Stimulated activated CD4-positive, alpha-beta T cell treated with anti-CD3 and anti-CD28 coated beads, TNF-alpha, amount 100 ng/mL, for 1 hour (primary cell): ENCODE measurements around the gene SCAF4.
"Not testable (repeated sequence)": the region's sequence is repeated elsewhere in the genome, so short reads cannot be mapped to it uniquely, and the experiment has no call there.

ENCODE experiments used
- DNase-seq, 3 donors: peaks; one replicate each; pipeline ENCODE4 v3.0.0-alpha.2; 2020; ENCODE audit warnings: low read depth in 3 of 3, low spot score in 1 of 3

SCAF4 gene

GRCh38 chr21:31731857-31732596 is at the start of gene SCAF4:
SCAF4 (minus strand) TSS chr21:31732118; CDS start chr21:31731692, 426 bp downstream.
- peak; percentile 50 to 76 (median 71) for DNase-seq

DNA sequence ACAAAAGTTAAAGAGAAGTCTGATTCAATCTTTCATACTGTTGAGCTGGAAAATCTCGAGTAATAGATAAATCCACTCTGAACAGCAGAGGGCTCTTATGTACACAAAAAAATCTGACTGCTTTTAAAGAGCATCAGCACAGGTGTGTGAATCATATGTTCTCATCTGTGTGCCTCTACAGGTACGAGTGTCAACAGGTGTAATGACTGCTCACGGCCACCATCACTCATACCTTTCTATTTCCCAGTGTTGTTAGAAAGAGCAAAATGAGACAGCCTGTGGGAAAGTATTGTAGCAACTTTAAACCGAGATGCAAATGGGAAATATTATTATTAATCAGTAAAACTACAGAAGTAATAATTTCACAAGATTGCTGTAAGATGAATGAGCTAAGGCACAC is 49.0 kb upstream of the SCAF4 start:
- no peak for DNase-seq

DNA sequence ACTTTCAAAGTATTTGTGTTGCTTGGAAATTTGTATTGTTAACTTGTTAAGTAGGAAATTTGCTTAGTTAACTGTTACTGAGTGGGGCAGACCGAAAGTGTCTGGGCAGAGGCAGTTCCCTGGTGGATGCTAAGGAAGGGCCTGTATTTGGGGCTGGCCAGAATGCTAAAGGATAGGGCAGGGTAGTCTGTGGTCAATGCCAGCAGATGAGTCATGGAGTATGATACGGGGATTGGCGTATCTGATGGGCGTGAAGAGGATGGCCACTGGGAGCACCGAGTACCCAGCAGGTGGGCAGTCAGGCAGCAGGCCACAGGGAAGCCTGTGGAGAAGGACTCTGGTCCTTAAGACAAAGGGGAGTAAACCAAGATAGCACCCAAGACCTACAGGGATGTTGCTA is 46.6 kb upstream of the SCAF4 start:
- no peak for DNase-seq

GRCh38 chr21:31777857-31778256 is 45.9 kb upstream of the SCAF4 start:
- DNase-seq: no peak

DNA sequence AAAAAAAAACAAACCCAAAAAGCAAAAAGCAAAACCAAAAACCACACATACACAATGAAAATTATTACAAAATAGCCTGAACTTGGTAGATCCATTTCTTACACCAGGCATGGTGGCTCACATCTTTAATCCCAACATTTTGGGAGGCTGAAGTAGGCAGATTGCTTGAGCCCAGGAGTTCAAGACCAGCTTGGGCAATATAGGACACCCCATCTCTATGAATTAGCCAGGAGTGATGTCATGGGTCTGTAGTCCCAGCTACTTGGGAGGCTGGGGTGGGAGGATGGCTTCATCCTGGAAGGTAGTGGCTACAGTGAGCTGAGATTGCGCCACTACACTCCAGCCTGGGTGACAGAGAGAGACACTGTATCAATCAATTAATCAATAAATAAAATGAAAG is 42.1 kb upstream of the SCAF4 start:
- no peak for DNase-seq

GRCh38 chr21:31772674-31773555 is 41.0 kb upstream of the SCAF4 start:
- no peak for DNase-seq

GRCh38 chr21:31771685-31772084 is 39.8 kb upstream of the SCAF4 start:
- DNase-seq: no peak

DNA sequence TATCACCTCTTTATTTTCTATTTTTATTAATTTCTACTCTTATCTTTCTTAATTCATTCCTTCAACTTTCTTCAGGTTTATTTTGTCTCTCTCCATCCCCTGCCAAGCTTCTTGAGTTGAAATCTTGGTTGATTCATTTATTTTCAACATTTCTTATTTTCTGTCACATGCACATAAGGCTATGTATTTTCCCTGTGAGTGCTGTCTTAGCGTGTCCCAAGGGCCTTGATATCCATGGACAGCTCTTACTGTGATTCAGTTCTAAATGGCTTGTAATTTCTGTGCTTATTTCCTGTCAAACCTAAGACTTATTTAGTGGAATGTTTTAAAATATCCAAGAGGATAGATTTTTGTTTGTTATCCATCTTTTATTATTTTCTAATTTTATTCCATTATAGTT is 36.8 kb upstream of the SCAF4 start:
- DNase-seq: no peak

GRCh38 chr21:31766899-31767298 is 35.0 kb upstream of the SCAF4 start:
- no peak for DNase-seq

DNA sequence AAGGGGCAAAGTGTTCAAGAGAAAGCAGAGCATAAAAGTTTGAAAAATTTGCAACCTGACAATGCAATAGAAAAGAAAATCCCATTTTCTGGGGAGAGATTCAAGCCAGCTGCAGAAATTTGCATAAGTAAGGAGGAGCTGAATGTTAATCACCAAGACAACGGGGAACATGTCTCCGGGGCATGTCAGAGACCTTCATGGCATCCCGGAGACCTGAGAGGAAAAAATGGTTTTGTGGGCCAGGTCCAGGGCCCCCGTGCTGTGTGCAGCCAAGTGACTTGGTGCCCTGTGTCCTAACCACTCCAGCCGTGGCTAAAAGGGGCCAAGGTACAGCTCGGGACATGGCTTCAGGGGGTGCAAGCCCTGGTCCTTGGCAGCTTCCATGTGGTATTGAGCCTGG is 33.9 kb upstream of the SCAF4 start:
- DNase-seq: not testable (repeated sequence)

DNA sequence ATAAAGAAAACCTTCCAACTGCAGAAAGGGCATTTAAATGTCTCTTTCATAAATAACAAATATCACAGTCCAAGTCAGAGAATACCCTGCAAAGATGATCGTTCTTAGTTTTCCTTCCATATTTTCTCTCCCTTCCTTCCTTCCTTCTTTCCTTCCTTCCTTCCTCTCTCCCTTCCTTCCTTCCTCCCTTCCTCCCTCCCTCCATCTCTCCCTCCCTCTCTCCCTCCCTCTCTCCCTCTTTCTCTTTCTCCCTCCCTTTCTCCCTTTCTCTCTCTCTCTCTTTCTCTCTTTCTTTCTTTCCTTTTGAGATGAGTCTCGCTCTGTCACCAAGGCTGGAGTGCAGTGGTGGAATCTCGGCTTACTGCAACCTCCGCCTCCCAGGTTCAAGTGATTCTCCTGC is 29.0 kb upstream of the SCAF4 start:
- DNase-seq: no peak

DNA sequence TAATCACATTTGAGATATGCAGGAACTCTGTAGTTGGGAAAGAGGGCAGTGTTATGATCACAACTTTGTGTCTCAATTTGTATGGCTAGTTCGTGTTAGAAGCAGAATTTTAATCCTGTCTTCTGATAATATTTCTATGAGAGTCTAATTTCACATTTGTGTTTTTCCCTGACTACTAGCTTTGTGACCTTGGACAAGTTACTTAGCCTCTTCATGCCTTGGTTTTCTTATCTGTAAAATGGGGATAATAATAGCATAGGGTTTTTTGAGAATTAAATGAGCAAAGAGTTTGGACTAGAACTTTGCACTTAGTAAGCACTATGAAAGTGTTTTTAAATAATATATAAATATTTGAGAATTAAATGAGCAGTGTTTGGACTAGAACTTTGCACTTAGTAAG is 24.9 kb upstream of the SCAF4 start:
- no peak for DNase-seq

DNA sequence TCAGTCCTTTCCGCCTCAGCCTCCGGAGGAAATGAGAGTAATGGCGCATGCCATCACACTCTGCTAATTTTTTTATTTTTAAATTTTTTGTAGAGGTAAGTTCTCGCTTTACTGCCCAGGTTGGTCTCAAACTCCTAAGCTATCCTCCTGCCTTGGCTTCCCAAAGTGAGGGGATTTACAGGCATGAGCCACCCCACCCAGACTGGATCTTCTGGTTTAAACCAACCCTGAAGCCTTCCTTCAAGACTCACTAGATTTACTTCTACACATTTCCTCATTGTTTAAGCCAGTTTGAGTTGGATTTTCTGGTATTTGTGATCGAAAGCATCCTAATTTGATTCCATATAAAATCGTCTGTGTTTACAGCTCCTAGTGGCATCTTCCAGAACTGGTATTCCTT is 23.1 kb upstream of the SCAF4 start:
- DNase-seq: no peak

GRCh38 chr21:31754708-31754960 is 22.7 kb upstream of the SCAF4 start:
- DNase-seq: no peak

GRCh38 chr21:31753949-31754707 is 22.2 kb upstream of the SCAF4 start:
- no peak for DNase-seq

DNA sequence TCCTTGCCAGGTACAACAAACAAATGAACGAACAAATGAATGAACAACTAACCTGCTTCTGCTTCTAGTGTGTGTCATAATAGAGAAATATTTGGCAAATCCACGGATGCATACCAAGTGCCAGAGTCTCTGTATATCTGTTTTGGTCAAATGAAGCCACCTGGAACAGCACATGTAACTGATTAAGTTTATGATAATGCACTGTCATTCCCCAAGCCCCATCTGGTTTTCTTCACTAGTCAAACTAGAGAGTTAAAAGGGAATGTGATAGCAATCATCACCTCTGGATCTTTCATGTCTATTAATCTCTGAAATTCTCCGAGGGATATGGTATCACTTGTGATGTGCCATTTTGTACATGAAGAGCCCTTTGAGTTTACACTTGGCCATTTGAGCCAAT is 21.0 kb upstream of the SCAF4 start:
- DNase-seq: no peak

- no peak for DNase-seq
Observed at GRCh38 chr21:31752352-31752751, 20.4 kb upstream of the SCAF4 start.

- no peak for DNase-seq
Observed at GRCh38 chr21:31750843-31751242, 18.9 kb upstream of the SCAF4 start.

GRCh38 chr21:31744182-31744800 is 12.4 kb upstream of the SCAF4 start:
- DNase-seq: no peak

DNA sequence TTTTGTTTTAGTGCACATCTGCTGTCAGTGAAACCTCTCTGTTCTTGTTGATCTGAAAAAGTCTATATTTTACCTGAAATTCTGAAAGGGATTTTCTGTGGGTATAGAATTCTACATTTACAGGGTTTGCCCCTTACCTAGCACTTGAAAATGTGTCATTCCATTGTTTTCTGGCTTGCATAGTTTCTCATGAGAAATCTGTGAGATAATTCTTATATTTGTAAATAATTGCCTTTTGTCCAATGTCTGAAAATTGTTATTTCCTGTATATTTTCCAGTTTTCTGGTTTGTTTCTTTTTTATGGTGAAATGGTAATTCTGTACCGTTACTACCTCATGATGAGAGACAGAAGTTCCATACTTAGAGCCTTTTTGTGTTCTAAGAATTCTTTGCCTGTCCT is 11.8 kb upstream of the SCAF4 start:
- DNase-seq: no peak

- DNase-seq: no peak
Observed at GRCh38 chr21:31741116-31741515, 9.2 kb upstream of the SCAF4 start.
